Endothelial cell of umbilical vein (primary cell): Measurements from ENCODE around the gene CLDND2. TPM values are rescaled to one million over a fixed set of nuclear protein-coding genes. Genes with fewer than 3 reads are reported as not detected.

ENCODE experiments used
- BruUV-seq: library from RNA; stranded (reverse); fragments of 400-500 nt; replicated peaks from 2 replicates; lab custom pipeline; 2021; lab: Mats Ljungman, UMichigan
- CTCF ChIA-PET: fragments of 300-600, 350-600 bp; sonication (Branson Sonifier 250); formaldehyde crosslinking; loops from one replicate; lab custom pipeline; 2021; ENCODE audit warnings: antibody characterized with exemption, inconsistent platforms; lab: Charles Lee
- POLR2A ChIA-PET: fragments of 300-600, 350-600 bp; sonication (Branson Sonifier 250); formaldehyde crosslinking; loops from one replicate; lab custom pipeline; 2021; ENCODE audit warnings: antibody characterized with exemption, inconsistent platforms; lab: Charles Lee
- DNase-seq: peaks from one replicate; pipeline ENCODE4 v3.0.0-alpha.2; 2011; ENCODE audit warnings: low read depth, low spot score
- FAIRE-seq: peaks from 2 replicates; lab custom pipeline; 2011; peaks lifted over from hg19 to GRCh38; lab: Jason Lieb, UNC
- H2AFZ ChIP-seq: 2 replicates; pipeline ENCODE4 v1.6.0; 2012; ENCODE audit warnings: low read depth, low read length, control low read depth, inconsistent platforms
- H3K27ac ChIP-seq: 2 replicates; pipeline ENCODE4 v1.5.1; 2011; ENCODE audit warnings: low read depth, mild to moderate bottlenecking, control low read depth, low read length, moderate library complexity; ENCODE audit not compliant: insufficient read depth
- H3K27me3 ChIP-seq, 2 experiments: 2 replicates each; pipeline versions ENCODE4 v1.6.0 to v1.6.1; 2011; ENCODE audit warnings: low read length in 2 of 2, mixed read lengths in 1 of 2; ENCODE audit not compliant: control insufficient read depth in 2 of 2, insufficient read depth in 2 of 2
- H3K36me3 ChIP-seq, 2 experiments: 2 replicates in 1 of 2; 3 replicates in 1 of 2; pipeline ENCODE4 v1.5.1; 2011; ENCODE audit warnings: low read length in 2 of 2, mild to moderate bottlenecking in 1 of 2, moderate library complexity in 1 of 2; ENCODE audit not compliant: control insufficient read depth in 2 of 2, insufficient read depth in 2 of 2; ENCODE audit errors: extremely low read depth in 1 of 2
- H3K4me1 ChIP-seq: 3 replicates; pipeline ENCODE4 v1.5.1; 2011; ENCODE audit warnings: mild to moderate bottlenecking, low read length; ENCODE audit not compliant: control insufficient read depth, insufficient read depth; ENCODE audit errors: extremely low read depth
- H3K4me2 ChIP-seq: 2 replicates; pipeline ENCODE4 v1.6.1; 2011; ENCODE audit warnings: low read length, control low read depth, mixed read lengths; ENCODE audit not compliant: insufficient read depth
- H3K4me3 ChIP-seq, 3 experiments: fragments of 200-600 bp in 1 of 3; sonication (generic), shearing (Covaris generic) in 1 of 3; replicated peaks in 1 of 3; 2 replicates each; pipeline ENCODE4 v1.5.1; 2011 to 2016; ENCODE audit warnings: control low read depth in 3 of 3, low read length in 3 of 3, mild to moderate bottlenecking in 2 of 3, inconsistent platforms in 1 of 3, low read depth in 1 of 3, moderate library complexity in 1 of 3; ENCODE audit not compliant: insufficient read depth in 1 of 3
- H3K79me2 ChIP-seq: 2 replicates; pipeline ENCODE4 v1.6.0; 2012; ENCODE audit warnings: low read length, inconsistent platforms; ENCODE audit not compliant: control insufficient read depth, insufficient read depth
- H3K9ac ChIP-seq: replicated peaks from 2 replicates; pipeline ENCODE3; 2011; ENCODE audit warnings: low read length, control low read depth; ENCODE audit not compliant: insufficient read depth; ENCODE audit errors: extremely low read depth
- H3K9me1 ChIP-seq: replicated peaks from 3 replicates; pipeline ENCODE4 v1.6.0; 2011; ENCODE audit warnings: mild to moderate bottlenecking, low read length; ENCODE audit not compliant: control insufficient read depth, insufficient read depth; ENCODE audit errors: extremely low read depth
- H3K9me3 ChIP-seq: replicated peaks from 2 replicates; pipeline ENCODE4 v1.5.1; 2012; ENCODE audit warnings: low read length, inconsistent platforms; ENCODE audit not compliant: control insufficient read depth, insufficient read depth
- H4K20me1 ChIP-seq: replicated peaks from 2 replicates; pipeline ENCODE3; 2011; ENCODE audit warnings: mild to moderate bottlenecking, low read length; ENCODE audit not compliant: control insufficient read depth, insufficient read depth; ENCODE audit errors: extremely low read depth
- EZH2 ChIP-seq: IDR thresholded peaks from 2 replicates; pipeline ENCODE4 v1.6.1; 2012; ENCODE audit warnings: borderline replicate concordance, low read depth, mild to moderate bottlenecking, moderate library complexity, low read length, inconsistent platforms; ENCODE audit not compliant: severe bottlenecking
- FOS ChIP-seq: IDR thresholded peaks from 2 replicates; pipeline ENCODE4 v1.6.1; 2011; ENCODE audit warnings: mild to moderate bottlenecking, low read length, moderate library complexity, borderline replicate concordance; ENCODE audit not compliant: insufficient read depth
- GATA2 ChIP-seq: IDR thresholded peaks from 2 replicates; pipeline ENCODE4 v1.7.0; 2011; ENCODE audit warnings: low read depth, mild to moderate bottlenecking, moderate library complexity, mixed read lengths, low read length; ENCODE audit not compliant: insufficient read length, insufficient read depth
- JUN ChIP-seq: IDR thresholded peaks from 2 replicates; pipeline ENCODE4 v1.6.1; 2011; ENCODE audit warnings: borderline replicate concordance, low read depth; ENCODE audit not compliant: insufficient read length, insufficient read depth
- MYC ChIP-seq: IDR thresholded peaks from one replicate; pipeline ENCODE4 v1.6.1; 2011; ENCODE audit warnings: mild to moderate bottlenecking, low read depth, low read length
- POLR2A ChIP-seq: IDR thresholded peaks from 2 replicates; pipeline ENCODE4 v1.6.1; 2012; ENCODE audit warnings: low read depth, mild to moderate bottlenecking, control low read depth, low read length
- POLR2AphosphoS5 ChIP-seq: IDR thresholded peaks from 2 replicates; pipeline ENCODE4 v1.6.1; 2012; ENCODE audit warnings: low read depth, mild to moderate bottlenecking, control low read depth, low read length, moderate library complexity; ENCODE audit not compliant: insufficient read depth
- dilution Hi-C: fragments of 300-500 bp; cut with MboI; formaldehyde crosslinking; loops from one replicate; pipeline ENCODE4 v1.15.0; 2019; ENCODE audit warnings: low sequenced_read_pairs; ENCODE audit not compliant: extremely low pct_ligation_motif_present
- intact Hi-C: fragments of 100-400 bp; cut with micrococcal nuclease; formaldehyde crosslinking; loops from one replicate; pipeline ENCODE4 v1.10.0; 2022
- polyA plus RNA-seq, 4 experiments: library from polyadenylated mRNA; depleted of rRNA in 3 of 4; stranded (reverse) in 3 of 4; unstranded in 1 of 4; fragments of >200 nt; gene quantifications; 2 replicates each; pipeline versions ENCODE4 v1.2.1 to v1.2.3, GENCODE V29; 2011 to 2012; ENCODE audit warnings: missing spikeins in 1 of 4
- total RNA-seq: library from RNA; stranded (reverse); gene quantifications from 2 replicates; pipeline ENCODE4 v1.2.3, GENCODE V29; 2021
- TF ChIP-seq, protein P1 (sequence below): IDR thresholded peaks from 2 replicates; pipeline ENCODE4 v1.6.1; 2011; ENCODE audit not compliant: insufficient read depth, insufficient read length
- TF ChIP-seq, protein P2 (sequence below), 2 donors: IDR thresholded peaks; 1 replicate in 1 of 2; 2 replicates in 1 of 2; pipeline ENCODE4 v1.5.1; 2011; ENCODE audit warnings: low read length in 2 of 2, mild to moderate bottlenecking in 2 of 2, moderate library complexity in 2 of 2, control low read depth in 1 of 2, inconsistent platforms in 1 of 2, low read depth in 1 of 2; ENCODE audit not compliant: insufficient read depth in 1 of 2; ENCODE audit errors: extremely low read depth in 1 of 2

CLDND2 gene
- total and polyA plus RNA-seq, 2 donors (not counting 3 experiments of a cell fraction or from before 2014, with no cell fraction given), result 0.97 TPM; not detected in 1

DNA sequence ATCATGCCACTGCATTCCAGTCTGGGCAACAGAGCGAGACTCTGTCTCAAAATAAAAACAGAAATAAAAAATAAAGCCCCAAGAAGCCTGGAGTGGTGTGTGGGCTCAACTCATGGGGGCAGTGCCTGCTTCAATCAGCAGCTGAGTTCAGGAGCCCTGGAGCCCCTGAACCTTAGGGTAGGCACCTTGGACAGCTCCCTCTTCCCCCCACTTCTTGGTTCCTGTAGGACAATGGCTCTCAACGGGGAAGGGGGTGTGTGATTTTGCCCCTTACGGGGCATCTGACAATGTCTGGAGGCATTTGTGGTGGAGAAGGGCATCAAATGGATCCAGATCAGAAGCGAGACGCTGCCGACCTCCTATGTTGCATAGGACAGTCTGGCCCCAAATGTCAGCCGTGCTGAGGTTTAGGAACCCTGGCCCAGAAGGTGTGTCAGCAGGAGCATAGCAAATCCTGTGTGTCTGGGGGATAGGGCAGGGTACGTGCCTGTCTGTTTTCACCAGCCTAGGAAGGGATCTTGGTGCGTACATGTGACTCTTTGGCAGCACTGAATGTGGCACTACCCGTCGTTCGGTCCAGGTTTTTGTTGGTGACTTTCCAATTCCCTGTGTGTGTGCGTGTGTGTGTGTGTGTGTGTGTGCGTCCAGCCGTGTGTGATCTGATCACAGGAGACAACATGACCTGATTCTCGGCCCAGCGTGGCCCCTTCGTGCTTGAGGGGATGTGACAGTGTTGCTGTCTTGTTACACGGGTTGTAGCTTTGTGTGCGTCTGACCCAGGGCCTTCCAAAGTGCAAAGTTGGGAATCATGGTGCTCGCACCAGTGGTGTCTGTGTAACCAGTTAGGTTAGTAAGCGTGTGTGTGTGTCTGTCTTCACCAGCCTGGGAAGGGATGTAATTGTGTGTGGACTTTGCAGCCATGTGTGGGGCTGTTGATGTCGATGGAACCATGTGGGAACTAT is 49.8 kb downstream of the CLDND2 start:
- POLR2A ChIA-PET, result no interaction called here
- no peak overlapping the region for H3K27ac ChIP-seq
- H2AFZ ChIP-seq, result no peak overlapping the region
- FAIRE-seq, result no peak
- TF ChIP-seq, protein P1, sequence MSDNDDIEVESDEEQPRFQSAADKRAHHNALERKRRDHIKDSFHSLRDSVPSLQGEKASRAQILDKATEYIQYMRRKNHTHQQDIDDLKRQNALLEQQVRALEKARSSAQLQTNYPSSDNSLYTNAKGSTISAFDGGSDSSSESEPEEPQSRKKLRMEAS, result no peak
- no peak for TF ChIP-seq JUN
- TF ChIP-seq GATA2, result no peak
- TF ChIP-seq, protein P2, sequence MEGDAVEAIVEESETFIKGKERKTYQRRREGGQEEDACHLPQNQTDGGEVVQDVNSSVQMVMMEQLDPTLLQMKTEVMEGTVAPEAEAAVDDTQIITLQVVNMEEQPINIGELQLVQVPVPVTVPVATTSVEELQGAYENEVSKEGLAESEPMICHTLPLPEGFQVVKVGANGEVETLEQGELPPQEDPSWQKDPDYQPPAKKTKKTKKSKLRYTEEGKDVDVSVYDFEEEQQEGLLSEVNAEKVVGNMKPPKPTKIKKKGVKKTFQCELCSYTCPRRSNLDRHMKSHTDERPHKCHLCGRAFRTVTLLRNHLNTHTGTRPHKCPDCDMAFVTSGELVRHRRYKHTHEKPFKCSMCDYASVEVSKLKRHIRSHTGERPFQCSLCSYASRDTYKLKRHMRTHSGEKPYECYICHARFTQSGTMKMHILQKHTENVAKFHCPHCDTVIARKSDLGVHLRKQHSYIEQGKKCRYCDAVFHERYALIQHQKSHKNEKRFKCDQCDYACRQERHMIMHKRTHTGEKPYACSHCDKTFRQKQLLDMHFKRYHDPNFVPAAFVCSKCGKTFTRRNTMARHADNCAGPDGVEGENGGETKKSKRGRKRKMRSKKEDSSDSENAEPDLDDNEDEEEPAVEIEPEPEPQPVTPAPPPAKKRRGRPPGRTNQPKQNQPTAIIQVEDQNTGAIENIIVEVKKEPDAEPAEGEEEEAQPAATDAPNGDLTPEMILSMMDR (IDR thresholded peaks at IDR 0.05; ENCODE audit: extremely low read depth in 1 of 2, insufficient read depth in 1 of 2, low read depth in 1 of 2, low read length in 2 of 2), result no peak
- no peak for TF ChIP-seq EZH2
- TF ChIP-seq POLR2AphosphoS5, result no peak
- TF ChIP-seq MYC, result no peak
- no peak for TF ChIP-seq POLR2A
- no peak for TF ChIP-seq FOS
- no peaks in the 10 kb centered on the region for H3K36me3 ChIP-seq
- BruUV-seq, result no TSS peak
- CTCF ChIA-PET, result no interaction called here
- no peaks in the 10 kb centered on the region for H3K9me3 ChIP-seq
- H3K9ac ChIP-seq, result no peak overlapping the region
- intact Hi-C loops (no loop called here), dilution Hi-C loops (no loop called here)
- no peaks in the 10 kb centered on the region for H4K20me1 ChIP-seq
- no peak overlapping the region for H3K4me2 ChIP-seq
- H3K27me3 ChIP-seq, result no peaks in the 10 kb centered on the region
- no peak overlapping the region for H3K4me3 ChIP-seq
- no peak for DNase-seq
- H3K4me1 ChIP-seq, result no peaks in the 10 kb centered on the region
- no peaks in the 10 kb centered on the region for H3K79me2 ChIP-seq
- H3K9me1 ChIP-seq, result no peaks in the 10 kb centered on the region
